H1 (cell line): ENCODE results near the gene HYCC1. TPM values are rescaled to one million over a fixed set of nuclear protein-coding genes. Genes with fewer than 3 reads are reported as not detected.

ENCODE experiments used
- CTCF ChIA-PET: fragments of 300-600 bp; sonication (Branson Sonifier 250); formaldehyde crosslinking; loops from one replicate; lab custom pipeline; 2021; ENCODE audit not compliant: partially characterized antibody; lab: Charles Lee
- POLR2A ChIA-PET: fragments of 300-600 bp; sonication (Branson Sonifier 250); formaldehyde crosslinking; loops from one replicate; lab custom pipeline; 2021; ENCODE audit warnings: inconsistent platforms; ENCODE audit not compliant: partially characterized antibody; lab: Charles Lee
- DNase-seq, 2 experiments: peaks; one replicate each; pipeline versions ENCODE4 v3.0.0 to v3.0.0-alpha.2; 2010 to 2022; ENCODE audit warnings: low spot score in 2 of 2, low read depth in 1 of 2, mixed read lengths in 1 of 2
- FAIRE-seq: peaks from 2 replicates; lab custom pipeline; 2011; peaks lifted over from hg19 to GRCh38; lab: Jason Lieb, UNC
- H2AFZ ChIP-seq: 2 replicates; pipeline ENCODE4 v1.8.1; 2012; ENCODE audit warnings: low read length, inconsistent platforms
- H2AK5ac ChIP-seq: 2 replicates; pipeline ENCODE4 v1.6.1; 2013; ENCODE audit warnings: low read depth, low read length
- H2BK120ac ChIP-seq: replicated peaks from 2 replicates; pipeline ENCODE3; 2013; ENCODE audit warnings: low read depth, low read length, inconsistent platforms
- H2BK12ac ChIP-seq: 2 replicates; pipeline ENCODE4 v1.6.1; 2013; ENCODE audit warnings: low read depth, low read length
- H2BK15ac ChIP-seq: 2 replicates; pipeline ENCODE4 v1.6.1; 2013; ENCODE audit warnings: low read length
- H2BK20ac ChIP-seq: 2 replicates; pipeline ENCODE4 v1.6.1; 2013; ENCODE audit warnings: low read length
- H2BK5ac ChIP-seq: 2 replicates; pipeline ENCODE4 v1.6.1; 2013; ENCODE audit warnings: low read depth, low read length
- H3K14ac ChIP-seq: 2 replicates; pipeline ENCODE4 v1.6.1; 2013; ENCODE audit warnings: inconsistent platforms; ENCODE audit not compliant: insufficient read length
- H3K18ac ChIP-seq: 2 replicates; pipeline ENCODE4 v1.6.1; 2013; ENCODE audit warnings: low read length; ENCODE audit errors: extremely low read depth
- H3K23ac ChIP-seq: 2 replicates; pipeline ENCODE4 v1.6.1; 2013; ENCODE audit warnings: inconsistent platforms; ENCODE audit not compliant: insufficient read length
- H3K23me2 ChIP-seq: 2 replicates; pipeline ENCODE4 v1.6.1; 2013; ENCODE audit warnings: low read depth, low read length
- H3K27ac ChIP-seq: 2 replicates; pipeline ENCODE4 v1.6.1; 2011; ENCODE audit warnings: low read depth, low read length, inconsistent platforms
- H3K27me3 ChIP-seq, 4 experiments: replicated peaks in 1 of 4; 1 replicate in 1 of 4; 2 replicates in 3 of 4; pipeline versions ENCODE4 v1.6.1 to v1.8.1; 2011 to 2013; ENCODE audit warnings: low read length in 3 of 4, mild to moderate bottlenecking in 3 of 4, inconsistent platforms in 2 of 4, mixed read lengths in 2 of 4, moderate library complexity in 1 of 4; ENCODE audit not compliant: control insufficient read depth in 3 of 4, insufficient read depth in 3 of 4; ENCODE audit errors: extremely low read depth in 1 of 4
- H3K36me3 ChIP-seq, 4 experiments: 2 replicates each; pipeline versions ENCODE4 v1.6.1 to v1.8.1; 2011 to 2013; ENCODE audit warnings: mild to moderate bottlenecking in 4 of 4, low read length in 3 of 4, moderate library complexity in 2 of 4, control low read depth in 1 of 4, inconsistent platforms in 1 of 4; ENCODE audit not compliant: insufficient read depth in 4 of 4, control insufficient read depth in 2 of 4
- H3K4ac ChIP-seq: replicated peaks from 2 replicates; pipeline ENCODE3; 2013; ENCODE audit warnings: low read length, low read depth, mixed read lengths, inconsistent platforms; ENCODE audit not compliant: insufficient read length
- H3K4me1 ChIP-seq, 4 experiments: replicated peaks in 1 of 4; 1 replicate in 1 of 4; 2 replicates in 3 of 4; pipeline versions ENCODE4 v1.6.1 to v1.8.1; 2011 to 2013; ENCODE audit warnings: low read length in 3 of 4, inconsistent platforms in 2 of 4, mixed read lengths in 1 of 4; ENCODE audit not compliant: insufficient read depth in 4 of 4, control insufficient read depth in 3 of 4
- H3K4me2 ChIP-seq, 2 experiments: 2 replicates each; pipeline versions ENCODE4 v1.6.1 to v1.8.1; 2011 to 2013; ENCODE audit warnings: low read depth in 2 of 2, low read length in 2 of 2, control low read depth in 1 of 2, inconsistent platforms in 1 of 2, mild to moderate bottlenecking in 1 of 2; ENCODE audit not compliant: insufficient read depth in 1 of 2
- H3K4me3 ChIP-seq, 4 experiments: fragments of 200-600, 300-600 bp in 1 of 4; sonication (generic), shearing (Covaris generic), sonication (Bioruptor Twin) in 1 of 4; 2 replicates each; pipeline versions ENCODE4 v1.5.1 to v1.8.1; 2011 to 2016; ENCODE audit warnings: low read length in 4 of 4, low read depth in 3 of 4, control low read depth in 2 of 4, inconsistent platforms in 2 of 4, mild to moderate bottlenecking in 2 of 4, mixed read lengths in 1 of 4, moderate library complexity in 1 of 4; ENCODE audit not compliant: insufficient read depth in 2 of 4; ENCODE audit errors: extremely low read depth in 1 of 4
- H3K56ac ChIP-seq: replicated peaks from 2 replicates; pipeline ENCODE3; 2013; ENCODE audit warnings: low read depth, mild to moderate bottlenecking, mixed read lengths, low read length, inconsistent platforms; ENCODE audit not compliant: insufficient read length
- H3K79me1 ChIP-seq: 2 replicates; pipeline ENCODE4 v1.6.1; 2013; ENCODE audit warnings: low read depth, low read length, control low read depth
- H3K79me2 ChIP-seq, 2 experiments: 2 replicates each; pipeline versions ENCODE4 v1.6.1 to v1.8.1; 2012 to 2013; ENCODE audit warnings: low read length in 2 of 2, mild to moderate bottlenecking in 2 of 2, inconsistent platforms in 1 of 2; ENCODE audit not compliant: insufficient read depth in 2 of 2, control insufficient read depth in 1 of 2
- H3K9ac ChIP-seq, 4 experiments: replicated peaks in 1 of 4; 1 replicate in 1 of 4; 2 replicates in 3 of 4; pipeline versions ENCODE4 v1.6.1 to v1.8.1; 2011 to 2013; ENCODE audit warnings: low read depth in 3 of 4, low read length in 3 of 4, control low read depth in 2 of 4, mild to moderate bottlenecking in 2 of 4, moderate library complexity in 2 of 4, inconsistent platforms in 1 of 4; ENCODE audit errors: extremely low read depth in 1 of 4
- H3K9me3 ChIP-seq, 2 experiments: 2 replicates each; pipeline versions ENCODE4 v1.6.1 to v1.8.1; 2012 to 2013; ENCODE audit warnings: mild to moderate bottlenecking in 2 of 2, moderate library complexity in 2 of 2, control low read depth in 1 of 2, inconsistent platforms in 1 of 2, low read depth in 1 of 2, low read length in 1 of 2, mixed read lengths in 1 of 2; ENCODE audit not compliant: insufficient read depth in 2 of 2
- H4K20me1 ChIP-seq, 2 experiments: replicated peaks in 1 of 2; 2 replicates each; pipeline versions ENCODE3 to v1.8.1; 2011 to 2013; ENCODE audit warnings: inconsistent platforms in 2 of 2, low read length in 2 of 2, mild to moderate bottlenecking in 1 of 2; ENCODE audit not compliant: insufficient read depth in 2 of 2, control insufficient read depth in 1 of 2
- H4K5ac ChIP-seq: 2 replicates; pipeline ENCODE4 v1.6.1; 2013; ENCODE audit warnings: low read length, low read depth, mixed read lengths, inconsistent platforms; ENCODE audit not compliant: insufficient read length
- H4K8ac ChIP-seq: 2 replicates; pipeline ENCODE4 v1.8.0; 2013; ENCODE audit warnings: mild to moderate bottlenecking, moderate library complexity, low read length, inconsistent platforms; ENCODE audit not compliant: insufficient read depth; ENCODE audit errors: extremely low read depth
- H4K91ac ChIP-seq: replicated peaks from 2 replicates; pipeline ENCODE3; 2013; ENCODE audit warnings: low read length, mixed read lengths, inconsistent platforms; ENCODE audit not compliant: insufficient read length
- ATF3 ChIP-seq: IDR thresholded peaks from 2 replicates; pipeline ENCODE4 v1.6.1; 2011; ENCODE audit warnings: low read depth, mild to moderate bottlenecking, low read length; ENCODE audit not compliant: insufficient read depth
- BRCA1 ChIP-seq: IDR thresholded peaks from 2 replicates; pipeline ENCODE4 v1.6.1; 2012; ENCODE audit warnings: low read depth, low read length, improper control_type of control experiment
- CTBP2 ChIP-seq: IDR thresholded peaks from 2 replicates; pipeline ENCODE4 v1.7.0; 2011; ENCODE audit warnings: borderline replicate concordance, mild to moderate bottlenecking, moderate library complexity, mixed read lengths, low read length; ENCODE audit not compliant: insufficient read depth, insufficient read length
- GTF2F1 ChIP-seq: IDR thresholded peaks from 2 replicates; pipeline ENCODE4 v1.6.1; 2012; ENCODE audit warnings: low read depth, low read length, improper control_type of control experiment, borderline replicate concordance
- HDAC6 ChIP-seq: IDR thresholded peaks from one replicate; pipeline ENCODE4 v1.7.1; 2012; ENCODE audit warnings: low read depth, mild to moderate bottlenecking, inconsistent platforms, low read length, moderate library complexity
- JUN ChIP-seq: IDR thresholded peaks from 2 replicates; pipeline ENCODE4 v1.6.1; 2011; ENCODE audit warnings: low read depth, mild to moderate bottlenecking, improper control_type of control experiment, low read length
- POLR2AphosphoS5 ChIP-seq: IDR thresholded peaks from 2 replicates; pipeline ENCODE4 v1.6.1; 2011; ENCODE audit warnings: low read depth, low read length
- SAP30 ChIP-seq: fragments of 300-600 bp; sonication (generic); IDR thresholded peaks from 2 replicates; pipeline ENCODE4 v1.7.1; 2012; ENCODE audit warnings: low read length, moderate library complexity, mild to moderate bottlenecking, inconsistent platforms; ENCODE audit not compliant: insufficient read depth, insufficient replicate concordance
- SP1 ChIP-seq: IDR thresholded peaks from 2 replicates; pipeline ENCODE4 v1.6.1; 2011; ENCODE audit warnings: low read depth, low read length
- SP2 ChIP-seq: IDR thresholded peaks from 2 replicates; pipeline ENCODE4 v1.6.1; 2012; ENCODE audit warnings: mild to moderate bottlenecking, low read length, inconsistent platforms
- WGBS, 2 experiments: shearing (Covaris generic) in 1 of 2; methylation state at CpG; one replicate each; pipeline versions ENCODE4 v1.1.6 to v1.1.7; 2013 to 2015; ENCODE audit warnings: low lambda C conversion rate in 2 of 2, mixed read lengths in 2 of 2, inconsistent platforms in 1 of 2, low coverage in 1 of 2, missing lambda C conversion rate in 1 of 2; ENCODE audit not compliant: insufficient replicate concordance in 2 of 2, insufficient coverage in 1 of 2, insufficient read length in 1 of 2; ENCODE audit errors: extremely low coverage in 1 of 2, missing lambda C conversion rate in 1 of 2; 5-methylcytosine and 5-hydroxymethylcytosine counted together
- polyA plus RNA-seq, 7 experiments: library from polyadenylated mRNA; depleted of rRNA in 3 of 7; stranded (reverse) in 5 of 7; unstranded in 2 of 7; fragments of >200 nt in 5 of 7; fragments of 200-250 nt in 2 of 7; gene quantifications; 1 replicate in 5 of 7; 2 replicates in 1 of 7; 4 replicates in 1 of 7; pipeline versions ENCODE4 v1.2.1 to v1.2.3, GENCODE V29; 2011 to 2013; ENCODE audit warnings: missing spikeins in 2 of 7, mixed read lengths in 2 of 7
- total RNA-seq: library from RNA; stranded (reverse); fragmentation: NEBNext Ultra II Directional; extraction: Animal tissue kit (Norgen Biotek cat#: 25700); gene quantifications from 2 replicates; pipeline ENCODE4 v1.2.1, GENCODE V29; 2021

HYCC1 gene
- total and polyA plus RNA-seq, 2 of the 8 experiments (the other 6 are each of a cell fraction or from before 2014, with no cell fraction given): 20.2 to 142 TPM

- CTCF ChIA-PET: interaction anchor here (1.0 to 1.6 kb wide), 2 partner anchors 9 to 50 kb away, joined by 3 read pairs; no protein-coding TSS in a partner anchor
- no peak for FAIRE-seq
- H3K4me1 ChIP-seq: peaks cover 2 to 7% (median 2%) of the 10 kb centered on the region in 4 experiments; a peak in 6 of 7 replicates
- TF ChIP-seq BRCA1 (no peak), CTBP2 (no peak), ATF3 (no peak), GTF2F1 (no peak), SAP30 (no peak), SP1 (no peak), JUN (no peak), SP2 (no peak), POLR2AphosphoS5 (no peak), HDAC6 (no peak)
Observed at GRCh38 chr7:23003505-23004246, 10.3 kb downstream of the HYCC1 start.

More at GRCh38 chr7:23003505-23004246, 10.3 kb downstream of the HYCC1 start:
- Histone ChIP-seq H2BK120ac (no peak overlapping the region), H3K9ac (no peak overlapping the region), H2AK5ac (no peak overlapping the region), H4K91ac (no peak overlapping the region), H3K56ac (no peak overlapping the region), H3K23ac (no peak overlapping the region), H3K14ac (no peak overlapping the region), H2BK15ac (no peak overlapping the region), H2BK20ac (no peak overlapping the region), H4K8ac (no peak overlapping the region), H2BK12ac (no peak overlapping the region), H2BK5ac (no peak overlapping the region), H3K36me3 (no peaks in the 10 kb centered on the region), H3K23me2 (no peaks in the 10 kb centered on the region), H3K27ac (no peak overlapping the region), H3K9me3 (no peaks in the 10 kb centered on the region), H3K27me3 (no peaks in the 10 kb centered on the region), H3K4ac (no peak overlapping the region), H3K79me1 (peaks cover 2% of the 10 kb centered on the region; the same call in 1 of the 2 replicates), H3K18ac (no peak overlapping the region), H2AFZ (no peak overlapping the region), H3K79me2 (peaks cover 0 to 95% of the 10 kb centered on the region in 2 experiments; a peak in 3 of 4 replicates), H4K5ac (no peak overlapping the region), H4K20me1 (no peaks in the 10 kb centered on the region), H3K4me3 (no peak overlapping the region), H3K4me2 (no peak overlapping the region)
- DNase-seq: no peak
- POLR2A ChIA-PET: interaction anchor here (1.6 to 2.1 kb wide), 2 partner anchors 9 to 102 kb away, joined by 3 to 5 read pairs; partner anchors contain the start of gene KLHL7
- 82% methylated on average over 2 of the region's 2 CpGs; no CpG with 5 or more reads in 1 of the 2 experiments for WGBS, 2 experiments
